Measurements from ENCODE around the gene OR5L1.

OR5L1 gene

GRCh38 chr11:55811067-55811466, at the start of gene OR5L1:
TSS of gene OR5L1 (plus strand) at chr11:55811367. CDS start at chr11:55811467, 100 bp downstream.
- no peak for DNase-seq (ENCODE audit: low read depth)
- no peak for TF ChIP-seq CTCF (IDR thresholded peaks at IDR 0.05; ENCODE audit: control insufficient read depth, extremely low read depth, insufficient read depth)
- no peak within 1 kb of the TSS for H3K4me3 ChIP-seq (ENCODE audit: low read depth, low read length)

DNA sequence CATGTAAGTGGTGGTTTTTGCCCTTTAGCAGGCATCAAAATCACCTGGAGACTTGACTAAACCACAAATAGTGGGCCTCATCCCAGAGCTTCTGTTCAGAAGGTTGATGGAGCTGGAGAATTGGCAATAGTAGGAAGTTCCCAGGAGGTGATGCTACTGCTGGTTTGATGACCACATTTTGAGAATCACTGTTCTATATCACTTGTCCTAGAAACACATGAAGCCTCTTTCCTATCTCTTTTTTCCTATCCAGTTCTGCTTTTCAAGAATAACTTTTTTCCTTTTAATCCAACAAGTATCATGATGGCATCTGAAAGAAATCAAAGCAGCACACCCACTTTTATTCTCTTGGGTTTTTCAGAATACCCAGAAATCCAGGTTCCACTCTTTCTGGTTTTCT, 38.0 kb upstream of the OR5L1 start, which contains the start of gene OR5D13:
TSS of gene OR5D13 (plus strand) at position 301 of the 400 bp plus-strand sequence. CDS start at position 301, 0 bp downstream.
- H3K4me3 ChIP-seq (ENCODE audit: low read depth, low read length) = no peak within 1 kb of the TSS
- no peak for TF ChIP-seq CTCF (IDR thresholded peaks at IDR 0.05; ENCODE audit: control insufficient read depth, extremely low read depth, insufficient read depth)
- no peak for DNase-seq (ENCODE audit: low read depth)

- DNase-seq (ENCODE audit: low read depth) = no peak
- H3K4me3 ChIP-seq (ENCODE audit: low read depth, low read length) = no peak overlapping the region
- TF ChIP-seq CTCF (IDR thresholded peaks at IDR 0.05; ENCODE audit: control insufficient read depth, extremely low read depth, insufficient read depth) = no peak
These were observed 19.6 kb upstream of the OR5L1 start for GRCh38 chr11:55791606-55792005.

DNA sequence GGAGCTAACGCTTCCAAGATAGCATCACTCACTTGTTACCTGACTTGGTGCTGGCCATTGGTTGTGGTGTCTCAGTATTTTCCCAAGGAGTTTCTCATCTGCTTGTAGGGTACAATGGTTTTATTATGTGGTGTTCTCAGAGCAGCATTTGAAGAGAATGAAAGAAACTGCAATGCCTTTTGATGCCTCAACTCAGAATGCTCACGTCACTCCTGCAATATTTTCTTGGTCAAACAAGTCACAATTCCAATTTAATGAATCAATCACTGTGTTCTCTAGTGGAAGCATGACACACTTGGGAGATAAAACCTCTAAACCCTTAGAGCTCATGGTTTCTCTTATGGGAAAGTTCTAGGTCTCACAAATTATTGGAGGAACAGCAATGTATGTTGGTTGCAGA, 17.8 kb upstream of the OR5L1 start:
- TF ChIP-seq CTCF (IDR thresholded peaks at IDR 0.05; ENCODE audit: control insufficient read depth, extremely low read depth, insufficient read depth) = no peak
- no peak for DNase-seq (ENCODE audit: low read depth)
- no peak overlapping the region for H3K4me3 ChIP-seq (ENCODE audit: low read depth, low read length)

GRCh38 chr11:55795256-55795655, 15.9 kb upstream of the OR5L1 start, which contains the start of gene OR5D14:
TSS of gene OR5D14 (plus strand) at chr11:55795556. CDS start at chr11:55795556, 0 bp downstream.
- DNase-seq (ENCODE audit: low read depth) = no peak
- TF ChIP-seq CTCF (IDR thresholded peaks at IDR 0.05; ENCODE audit: control insufficient read depth, extremely low read depth, insufficient read depth) = no peak
- no peak within 1 kb of the TSS for H3K4me3 ChIP-seq (ENCODE audit: low read depth, low read length)

DNA sequence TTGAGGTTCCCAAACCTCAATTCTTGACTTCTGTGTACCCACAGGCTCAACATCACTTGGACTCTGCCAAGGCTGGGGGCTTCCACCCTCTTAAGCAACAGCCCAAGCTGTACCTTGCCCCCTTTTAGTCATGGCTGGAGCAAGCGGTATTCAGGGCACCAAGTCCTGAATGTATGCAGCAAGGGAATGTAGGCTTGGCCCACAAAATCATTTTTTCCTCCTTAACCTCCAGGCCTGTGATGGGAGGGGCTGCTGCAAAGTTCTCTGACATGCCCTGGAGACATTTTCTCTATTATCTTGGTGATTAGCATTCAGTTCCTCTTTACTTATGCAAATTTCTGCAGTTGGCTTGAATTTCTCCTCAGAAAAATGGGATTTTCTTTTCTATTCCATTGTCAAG, 4.9 kb upstream of the OR5L1 start:
- TF ChIP-seq CTCF (IDR thresholded peaks at IDR 0.05; ENCODE audit: control insufficient read depth, extremely low read depth, insufficient read depth) = no peak
- H3K4me3 ChIP-seq (ENCODE audit: low read depth, low read length) = no peak overlapping the region
- no peak for DNase-seq (ENCODE audit: low read depth)

GRCh38 chr11:55819330-55819729, 8.2 kb downstream of the OR5L1 start, which contains the start of gene OR5D18:
TSS of gene OR5D18 (plus strand) at chr11:55819630. CDS start at chr11:55819630, 0 bp downstream.
- no peak within 1 kb of the TSS for H3K4me3 ChIP-seq (ENCODE audit: low read depth, low read length)
- TF ChIP-seq CTCF (IDR thresholded peaks at IDR 0.05; ENCODE audit: control insufficient read depth, extremely low read depth, insufficient read depth) = no peak
- no peak for DNase-seq (ENCODE audit: low read depth)
